Activated CD8-positive, alpha-beta memory T cell treated with anti-CD3 and anti-CD28 coated beads for 4 hours (primary cell): ENCODE data around the gene DLD.
"Not testable (repeated sequence)": the region's sequence is repeated elsewhere in the genome, so short reads cannot be mapped to it uniquely, and the experiment has no call there.

ENCODE experiments used
- DNase-seq, 2 donors: peaks; one replicate each; pipeline ENCODE4 v3.0.0-alpha.2; 2020; ENCODE audit warnings: low read depth in 2 of 2

DLD gene, protein sequence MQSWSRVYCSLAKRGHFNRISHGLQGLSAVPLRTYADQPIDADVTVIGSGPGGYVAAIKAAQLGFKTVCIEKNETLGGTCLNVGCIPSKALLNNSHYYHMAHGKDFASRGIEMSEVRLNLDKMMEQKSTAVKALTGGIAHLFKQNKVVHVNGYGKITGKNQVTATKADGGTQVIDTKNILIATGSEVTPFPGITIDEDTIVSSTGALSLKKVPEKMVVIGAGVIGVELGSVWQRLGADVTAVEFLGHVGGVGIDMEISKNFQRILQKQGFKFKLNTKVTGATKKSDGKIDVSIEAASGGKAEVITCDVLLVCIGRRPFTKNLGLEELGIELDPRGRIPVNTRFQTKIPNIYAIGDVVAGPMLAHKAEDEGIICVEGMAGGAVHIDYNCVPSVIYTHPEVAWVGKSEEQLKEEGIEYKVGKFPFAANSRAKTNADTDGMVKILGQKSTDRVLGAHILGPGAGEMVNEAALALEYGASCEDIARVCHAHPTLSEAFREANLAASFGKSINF

DNA sequence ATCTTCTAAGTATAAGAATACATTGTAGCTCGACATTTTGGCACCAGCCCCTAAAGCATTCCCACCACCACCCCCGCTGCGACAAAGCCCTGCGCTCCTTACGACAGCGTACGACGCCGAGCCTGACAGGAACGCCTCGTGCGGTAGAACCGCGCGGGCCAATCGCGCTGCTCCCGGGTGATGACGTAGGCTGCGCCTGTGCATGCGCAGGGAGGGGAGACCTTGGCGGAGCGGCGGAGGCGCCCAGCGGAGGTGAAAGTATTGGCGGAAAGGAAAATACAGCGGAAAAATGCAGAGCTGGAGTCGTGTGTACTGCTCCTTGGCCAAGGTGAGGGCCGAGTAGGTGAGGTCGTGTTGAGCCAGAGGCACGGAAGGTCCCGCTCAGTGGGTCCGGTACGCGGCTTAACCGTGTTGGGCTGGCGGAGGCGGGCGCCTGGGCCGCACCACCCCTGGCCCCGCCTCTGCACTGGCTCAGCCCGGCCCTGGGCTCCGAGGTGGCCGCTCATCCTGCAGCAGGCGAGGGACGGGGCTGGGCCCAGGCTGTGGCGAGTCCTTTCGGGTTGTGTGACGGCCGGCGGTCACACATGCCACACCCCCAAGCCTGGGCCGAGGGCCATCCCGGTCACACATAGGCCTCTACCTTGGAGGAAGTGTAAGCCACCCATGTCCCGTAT is at the start of gene DLD:
TSS of gene DLD (plus strand) at position 222 of the 674 bp plus-strand sequence. CDS start at position 290, 68 bp downstream.
- peak; percentile 87 to 88 for DNase-seq

DNA sequence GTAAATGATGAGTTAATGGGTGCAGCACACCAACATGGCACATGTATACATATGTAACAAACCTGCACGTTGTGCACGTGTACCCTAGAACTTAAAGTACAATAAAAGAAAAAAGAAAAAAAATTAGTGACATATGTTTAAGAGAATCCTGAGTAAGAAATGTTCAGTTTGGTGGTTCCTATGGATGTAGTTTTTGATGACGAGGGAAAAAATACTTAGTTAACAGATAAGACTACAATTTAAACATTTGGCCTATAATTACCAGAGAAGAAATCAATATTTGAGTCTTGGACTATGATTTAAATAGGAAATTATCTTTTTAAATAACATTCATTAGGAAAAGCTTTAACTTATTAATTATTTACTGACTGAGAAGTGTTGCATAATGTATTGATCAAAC is 48.8 kb upstream of the DLD start:
- no peak for DNase-seq

DNA sequence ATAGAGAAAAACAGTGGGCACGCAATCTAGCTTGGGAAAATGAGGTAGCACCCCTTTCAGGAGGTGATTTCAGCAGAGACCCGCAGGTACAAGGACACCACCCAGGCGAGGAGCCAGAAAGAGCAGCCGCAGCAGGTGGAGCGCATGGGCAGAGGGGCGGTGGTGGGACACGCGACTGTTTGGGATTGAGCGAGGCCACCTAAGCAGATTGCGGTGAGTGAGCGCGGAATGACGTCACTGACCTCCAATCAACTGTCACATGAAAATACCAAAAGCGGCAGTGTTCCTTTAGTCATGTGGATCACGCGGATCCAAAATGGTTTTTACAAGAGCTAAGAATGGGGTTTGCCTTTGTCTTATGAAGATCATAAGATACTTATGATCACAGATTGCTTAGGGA is 47.8 kb upstream of the DLD start:
- DNase-seq: no peak

DNA sequence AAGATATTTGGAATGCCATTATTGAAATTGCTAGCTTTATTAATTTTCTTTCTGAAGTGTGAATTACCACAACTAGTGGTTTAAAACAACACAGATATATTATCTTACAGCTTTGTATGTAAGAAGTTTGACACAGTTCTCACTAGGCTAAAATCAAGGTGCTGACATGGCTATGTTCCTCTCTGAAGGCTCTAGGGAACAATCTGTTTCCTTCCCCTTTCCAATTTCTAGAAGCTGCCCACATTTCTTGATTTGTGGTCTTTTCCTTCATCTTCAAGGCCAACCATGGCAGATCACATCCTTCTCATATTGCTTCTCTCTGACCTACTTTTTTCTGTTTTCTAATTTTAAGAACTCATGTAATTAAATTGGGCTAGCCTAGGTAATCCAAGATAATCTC is 44.7 kb upstream of the DLD start:
- no peak for DNase-seq

DNA sequence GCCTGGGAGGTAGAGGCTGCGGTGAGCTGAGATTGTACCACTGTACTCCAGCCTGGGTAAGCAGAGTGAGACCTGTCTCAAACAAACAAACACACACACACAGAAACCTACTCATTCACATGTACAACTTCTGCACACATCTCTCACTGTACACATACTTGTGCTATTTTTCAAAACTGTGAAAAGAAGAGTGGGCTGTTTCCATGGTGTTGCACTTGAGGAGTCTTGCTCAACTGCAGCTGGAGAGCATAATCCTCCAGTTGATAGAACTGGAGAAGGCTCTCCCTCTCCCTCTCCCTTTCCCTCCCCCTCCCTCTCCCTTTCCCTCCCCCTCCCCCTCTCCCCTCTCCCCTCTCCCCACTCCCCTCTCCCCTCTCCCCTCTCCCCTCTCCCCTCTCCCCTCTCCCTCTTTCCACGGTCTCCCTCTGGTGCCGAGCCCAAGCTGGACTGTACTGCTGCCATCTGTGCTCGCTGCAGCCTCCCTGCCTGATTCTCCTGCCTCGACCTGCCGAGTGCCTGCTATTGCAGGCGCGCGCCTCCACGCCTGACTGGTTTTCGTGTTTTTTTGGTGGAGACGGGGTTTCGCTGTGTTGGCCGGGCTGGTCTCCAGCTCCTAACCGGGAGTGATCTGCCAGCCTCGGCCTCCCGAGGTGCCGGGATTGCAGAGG is 43.7 kb upstream of the DLD start:
- DNase-seq: no peak

DNA sequence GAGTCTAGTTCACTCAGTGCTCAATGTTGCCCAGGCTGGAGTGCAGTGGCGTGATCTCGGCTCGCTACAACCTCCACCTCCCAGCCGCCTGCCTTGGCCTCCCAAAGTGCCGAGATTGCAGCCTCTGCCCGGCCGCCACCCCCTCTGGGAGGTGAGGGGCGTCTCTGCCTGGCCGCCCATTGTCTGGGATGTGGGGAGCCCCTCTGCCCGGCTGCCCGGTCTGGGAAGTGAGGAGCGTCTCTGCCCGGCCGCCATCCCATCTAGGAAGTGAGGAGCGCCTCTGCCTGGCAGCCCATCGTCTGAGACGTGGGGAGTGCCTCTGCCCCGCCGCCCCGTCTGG is 43.2 kb upstream of the DLD start:
- DNase-seq: not testable (repeated sequence)

DNA sequence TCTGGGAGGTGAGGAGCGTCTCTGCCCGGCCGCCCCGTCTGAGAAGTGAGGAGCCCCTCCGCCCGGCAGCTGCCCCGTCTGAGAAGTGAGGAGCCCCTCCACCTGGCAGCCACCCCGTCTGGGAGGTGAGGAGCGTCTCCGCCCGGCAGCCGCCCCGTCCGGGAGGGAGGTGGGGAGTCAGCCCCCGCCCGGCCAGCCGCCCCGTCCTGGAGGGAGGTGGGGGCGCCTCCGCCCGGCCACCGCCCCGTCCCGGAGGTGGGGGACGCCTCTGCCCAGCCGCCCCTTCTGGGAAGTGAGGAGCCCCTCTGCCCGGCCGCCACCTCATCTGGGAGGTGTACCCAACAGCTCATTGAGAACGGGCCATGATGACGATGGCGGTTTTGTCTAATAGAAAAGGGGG is 42.8 kb upstream of the DLD start:
- not testable (repeated sequence) for DNase-seq

DNA sequence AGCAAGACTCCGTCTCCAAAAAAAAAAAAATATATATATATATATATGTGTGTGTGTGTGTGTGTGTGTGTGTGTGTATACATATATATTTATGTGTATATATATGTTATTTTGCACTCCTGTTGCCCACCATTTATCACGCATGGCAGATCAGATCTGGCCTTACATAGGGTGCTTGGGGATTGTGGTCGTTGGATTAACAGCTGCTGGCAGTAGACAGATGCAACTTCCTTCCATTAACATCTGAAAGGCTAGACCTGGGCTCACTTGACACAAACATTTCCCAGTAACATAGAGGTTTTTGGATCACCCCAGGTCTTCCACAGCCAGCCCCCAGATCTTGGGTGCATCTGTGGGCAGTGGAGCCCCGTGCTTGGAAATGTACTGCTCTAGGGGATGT is 40.8 kb upstream of the DLD start:
- DNase-seq: no peak

DNA sequence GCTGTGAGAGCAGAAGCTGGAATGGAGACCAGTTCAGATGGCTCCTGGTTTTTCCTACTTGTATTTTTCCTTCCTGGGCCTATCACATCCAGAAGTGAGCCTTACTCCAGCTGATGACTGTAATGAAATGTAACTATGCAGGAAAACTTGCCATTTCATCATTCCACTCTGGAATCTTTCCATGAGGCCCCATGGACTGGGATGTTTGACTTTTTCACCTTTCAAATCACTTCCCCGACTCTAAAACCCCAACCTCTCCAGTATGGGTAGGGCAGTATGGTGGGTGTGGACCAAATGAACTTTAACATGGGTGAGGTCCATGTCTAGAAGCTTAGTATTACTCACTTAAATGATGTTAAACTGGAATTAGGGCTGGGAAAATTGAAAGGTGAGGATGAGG is 40.3 kb upstream of the DLD start:
- no peak for DNase-seq

DNA sequence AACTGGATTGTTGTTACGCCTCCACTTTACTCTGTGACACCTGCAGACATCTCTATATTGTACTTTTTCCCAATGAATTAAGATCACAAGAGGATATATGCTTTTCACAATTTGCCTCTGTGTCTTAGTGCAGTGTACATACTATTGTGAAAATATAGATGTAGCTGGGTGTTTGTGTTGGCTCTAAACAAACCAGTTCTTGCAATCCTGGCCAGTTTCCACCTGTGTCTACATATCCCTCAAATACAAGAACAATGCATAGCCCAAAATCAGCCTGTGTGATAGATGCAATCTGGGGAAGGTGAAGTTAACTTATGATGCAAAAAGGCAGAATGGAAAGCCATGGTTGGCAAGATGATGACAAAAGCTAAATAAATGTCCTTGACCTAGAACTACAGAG is 36.5 kb upstream of the DLD start:
- no peak for DNase-seq

DNA sequence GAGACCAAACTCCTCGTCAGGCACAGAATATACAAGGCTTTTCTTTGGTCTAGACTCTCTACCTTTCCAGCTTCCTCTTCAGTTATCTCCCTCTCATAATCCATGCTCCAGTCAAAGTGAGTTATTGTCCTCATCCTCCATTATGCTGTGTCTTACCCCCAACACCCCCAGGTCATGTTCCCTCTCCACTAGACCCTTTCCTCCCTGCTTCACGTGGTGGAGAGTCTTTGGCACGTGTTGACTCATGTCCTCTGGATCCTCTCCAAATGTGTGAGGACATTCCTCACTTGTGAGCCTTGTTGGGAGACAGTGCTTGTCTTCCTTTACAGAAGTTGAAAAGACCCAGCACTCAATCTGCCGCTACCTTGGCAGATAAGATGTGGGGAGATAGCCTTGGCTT is 36.0 kb upstream of the DLD start:
- no peak for DNase-seq

DNA sequence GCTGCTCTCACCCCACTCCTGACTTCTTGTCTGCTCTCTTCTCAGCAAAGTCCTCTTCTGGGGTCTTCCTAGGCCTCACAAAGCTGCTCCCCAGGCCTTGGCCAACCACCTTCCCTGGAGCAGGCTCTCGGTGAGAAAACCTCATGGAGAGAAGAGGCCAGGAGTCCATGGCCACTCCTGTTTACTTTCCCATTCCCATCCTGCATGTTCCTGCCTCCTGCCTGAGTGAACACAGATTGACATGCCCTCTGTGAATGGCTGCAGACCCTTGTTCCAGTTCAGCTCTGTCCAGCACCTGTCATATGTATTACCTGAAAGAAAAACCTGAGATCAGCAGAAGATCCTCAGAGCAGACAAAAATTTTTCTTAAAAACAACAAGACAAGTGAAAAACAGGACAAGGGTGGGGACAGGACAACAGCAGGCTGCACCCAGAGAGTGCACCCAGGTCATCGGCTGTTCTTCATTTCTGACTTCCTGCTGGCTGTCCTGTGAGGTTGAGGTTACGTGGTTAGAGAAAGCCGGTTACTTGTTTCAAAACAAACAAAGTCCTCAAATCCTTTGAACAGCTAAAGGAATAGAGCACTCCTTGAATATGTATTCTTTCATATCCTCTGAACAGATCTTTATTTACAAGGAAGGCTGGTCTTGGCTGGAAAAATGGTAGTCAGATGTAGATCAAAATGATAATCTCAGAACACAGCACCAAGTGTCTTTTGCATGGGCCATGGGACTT is 34.0 kb upstream of the DLD start:
- DNase-seq: no peak

DNA sequence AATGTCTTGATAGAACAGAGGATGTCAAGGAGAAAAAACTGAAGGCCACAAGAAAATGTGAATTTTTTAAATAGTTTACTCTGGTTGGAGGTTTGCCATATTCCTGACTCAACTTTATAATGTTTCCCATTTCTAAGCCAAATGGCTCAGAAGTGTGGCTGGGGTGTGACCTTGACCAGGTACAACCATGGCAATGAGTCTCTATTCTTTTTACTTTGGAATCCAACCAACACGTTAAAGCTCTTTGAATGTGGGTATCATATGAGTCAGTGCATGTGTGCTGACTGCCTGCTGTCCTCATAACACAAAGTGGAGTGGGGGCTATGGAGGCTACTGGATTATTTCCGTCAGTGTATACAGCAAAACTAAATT is 33.5 kb upstream of the DLD start:
- no peak for DNase-seq

DNA sequence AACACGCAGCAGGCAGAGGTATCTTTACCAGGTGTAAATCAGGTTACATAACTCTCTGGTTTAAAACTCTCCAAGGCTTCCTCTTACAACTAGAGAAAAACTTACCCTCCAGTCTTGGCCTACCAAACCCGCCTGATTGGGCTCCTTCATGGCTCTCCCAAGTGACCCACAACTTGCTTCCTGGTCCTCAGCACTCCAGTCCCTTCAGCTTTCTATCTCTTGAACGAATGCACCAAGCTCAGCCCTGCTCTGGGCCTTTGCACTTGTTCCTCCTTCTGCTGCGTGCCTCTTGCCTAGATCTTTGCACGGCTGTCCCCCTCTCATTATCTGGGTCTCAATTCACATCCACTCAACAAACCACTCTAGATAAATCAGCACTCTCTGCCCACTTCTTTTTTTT is 32.7 kb upstream of the DLD start:
- no peak for DNase-seq

DNA sequence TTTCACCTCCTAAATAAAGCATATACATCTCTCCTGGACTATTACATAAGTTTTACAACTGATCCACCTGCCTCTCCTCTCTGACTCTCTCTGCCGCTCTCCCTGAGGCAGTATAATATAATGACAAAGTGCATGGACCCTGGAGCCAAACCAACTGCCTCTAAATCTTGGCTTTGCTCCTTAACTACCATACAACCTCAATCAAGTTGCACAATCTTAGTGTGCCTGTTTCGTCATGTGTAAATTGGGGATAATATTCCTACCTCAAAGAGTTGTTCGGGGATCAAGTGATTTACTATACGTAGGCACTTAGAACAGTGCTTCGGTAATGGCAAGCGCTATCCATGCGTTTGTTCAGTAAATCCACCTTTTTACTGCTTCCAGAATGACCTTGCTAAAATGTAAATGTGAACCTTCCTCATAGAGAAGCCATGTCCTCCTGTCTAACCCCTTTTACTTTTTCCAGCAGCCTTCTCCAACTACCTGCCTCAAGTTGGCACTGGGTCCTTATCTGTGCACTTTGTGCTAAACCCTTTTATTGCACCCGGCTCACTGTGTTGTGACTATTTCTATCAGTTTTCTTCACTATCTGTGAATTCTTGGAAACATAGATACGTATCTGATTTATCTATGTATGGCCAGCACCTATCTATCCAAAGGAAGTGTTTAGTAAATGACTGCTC is 30.6 kb upstream of the DLD start:
- DNase-seq: no peak

DNA sequence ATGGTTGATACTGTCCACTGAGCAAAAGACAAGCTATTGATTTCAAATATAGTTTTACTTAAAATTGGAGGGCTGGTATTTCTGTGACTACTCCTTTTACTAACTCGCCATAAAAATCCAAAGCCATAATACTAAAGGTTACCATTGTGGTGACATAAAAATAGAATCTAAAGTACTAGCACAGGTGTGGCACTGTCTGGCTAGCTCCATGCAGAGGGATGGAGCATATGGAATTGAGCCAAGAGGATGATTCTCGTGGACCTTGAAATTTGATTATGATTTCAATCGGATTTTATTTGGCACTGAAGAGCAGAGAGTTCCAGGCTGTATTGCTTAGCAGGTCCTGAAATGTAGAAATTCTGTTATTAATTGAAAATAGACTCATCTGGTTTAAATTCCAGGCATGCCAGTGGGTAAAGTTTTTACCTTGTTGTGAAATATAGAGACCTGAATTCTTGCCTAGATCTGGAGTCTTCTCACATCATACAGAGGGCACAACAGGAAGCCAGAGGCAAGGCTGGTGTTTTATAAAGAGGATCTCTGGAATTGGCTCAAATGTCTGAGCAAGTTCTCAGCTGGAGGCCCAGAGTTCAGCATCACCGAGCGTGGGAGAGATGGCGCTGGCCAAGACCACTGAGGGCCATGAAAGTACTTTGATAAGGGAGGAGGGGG is 29.9 kb upstream of the DLD start:
- no peak for DNase-seq

DNA sequence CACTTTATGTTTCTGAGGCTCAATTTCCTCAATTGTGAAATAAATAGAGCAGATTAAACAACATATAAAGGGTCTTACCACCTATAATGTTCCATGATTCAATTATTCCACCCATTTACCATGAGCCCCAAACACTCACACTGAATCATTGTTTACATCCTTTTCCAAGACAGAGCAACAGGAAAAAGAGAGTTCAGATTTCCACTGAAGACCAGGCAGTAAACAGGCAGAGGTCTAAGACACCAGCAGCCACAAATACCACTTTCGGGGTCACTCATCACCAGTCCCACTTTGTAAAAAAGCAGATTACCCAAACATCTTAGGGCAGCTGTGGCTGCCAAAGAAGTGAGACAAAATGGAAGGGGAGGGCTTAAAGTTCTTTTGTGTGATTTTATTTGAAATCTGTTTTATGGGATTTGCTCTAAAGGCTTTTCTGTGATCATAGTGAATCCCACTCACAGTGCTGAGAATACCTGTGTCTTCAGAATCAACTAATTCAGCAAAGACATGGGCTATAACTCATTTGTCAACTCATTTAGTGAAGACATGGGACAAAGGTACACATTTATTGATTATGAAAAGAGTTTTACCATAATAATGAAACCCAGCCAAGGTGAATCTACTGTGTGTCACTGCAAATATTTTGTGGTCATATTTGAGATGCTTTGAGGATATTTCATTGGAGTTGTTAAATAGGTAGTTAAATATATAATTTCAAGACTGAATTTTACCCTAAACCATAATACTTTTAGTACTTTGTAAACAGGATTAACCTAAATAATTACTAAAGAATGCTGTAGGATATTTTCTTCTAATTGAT is 24.8 kb upstream of the DLD start:
- no peak for DNase-seq

DNA sequence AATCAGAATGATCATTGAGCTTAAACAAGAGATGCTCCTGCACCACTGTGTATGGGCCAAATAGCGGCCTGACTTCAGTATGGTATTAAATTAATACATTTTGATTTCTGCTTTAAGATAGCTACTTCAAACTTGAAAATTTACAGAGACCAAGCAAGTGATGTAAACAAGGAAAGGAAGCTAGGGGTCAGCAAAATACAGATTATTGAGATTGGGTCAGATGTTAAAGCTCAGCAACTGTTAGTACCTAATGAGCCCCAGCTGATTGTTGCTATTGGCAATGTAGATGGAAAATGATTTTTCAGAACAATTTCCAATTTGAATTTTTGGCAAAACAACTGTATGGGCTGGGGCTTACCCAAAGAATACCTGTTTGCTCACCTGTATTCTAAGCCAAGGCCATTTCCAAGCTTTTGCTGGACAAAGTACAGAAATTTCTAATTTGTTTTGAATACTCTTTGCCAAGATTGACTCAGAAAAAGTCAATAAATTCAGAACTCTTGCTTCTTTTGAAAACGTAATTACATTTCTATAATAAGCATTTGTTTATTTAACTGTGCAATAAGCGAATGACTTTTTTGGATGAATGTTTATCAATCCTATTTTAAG is 23.0 kb upstream of the DLD start:
- no peak for DNase-seq

DNA sequence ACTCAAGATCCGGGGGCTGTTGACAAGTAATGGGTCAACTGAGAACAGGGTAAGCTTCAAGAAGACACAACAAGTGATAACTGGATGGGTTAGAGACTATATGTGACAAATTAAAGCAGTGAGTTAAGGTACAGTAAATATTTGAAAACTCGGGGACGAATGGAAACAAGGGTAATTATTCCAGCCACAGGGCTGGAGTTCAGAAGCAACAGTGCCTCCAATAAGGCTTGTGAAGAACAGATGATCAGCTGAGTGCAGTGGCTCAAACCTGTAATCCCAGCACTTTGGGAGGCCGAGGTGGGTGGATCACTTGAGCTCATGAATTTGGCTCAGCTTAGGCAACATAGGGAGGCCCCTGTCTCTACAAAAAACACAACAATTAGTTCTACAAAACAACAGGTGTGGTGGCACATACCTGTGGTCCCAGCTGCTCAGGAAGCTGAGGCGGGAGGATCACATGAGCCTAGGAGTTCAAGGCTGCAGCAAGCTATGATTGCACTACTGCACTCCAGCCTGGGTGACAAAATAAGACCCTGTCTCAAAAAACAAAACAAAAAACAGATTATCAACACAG is 20.5 kb upstream of the DLD start:
- DNase-seq: no peak
